Measurements from ENCODE around the gene TYW5. TPM values are rescaled to one million over a fixed set of nuclear protein-coding genes. Genes with fewer than 3 reads are reported as not detected.

TYW5 gene, protein sequence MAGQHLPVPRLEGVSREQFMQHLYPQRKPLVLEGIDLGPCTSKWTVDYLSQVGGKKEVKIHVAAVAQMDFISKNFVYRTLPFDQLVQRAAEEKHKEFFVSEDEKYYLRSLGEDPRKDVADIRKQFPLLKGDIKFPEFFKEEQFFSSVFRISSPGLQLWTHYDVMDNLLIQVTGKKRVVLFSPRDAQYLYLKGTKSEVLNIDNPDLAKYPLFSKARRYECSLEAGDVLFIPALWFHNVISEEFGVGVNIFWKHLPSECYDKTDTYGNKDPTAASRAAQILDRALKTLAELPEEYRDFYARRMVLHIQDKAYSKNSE
- polyA plus RNA-seq (ENCODE audit: insufficient read depth in 1 of 5, insufficient read length in 5 of 5, low replicate concordance in 1 of 5) = 10 to 100 TPM; 11.6 to 22.0 (median 16.5) TPM
- long read RNA-seq, donor 1, full-length matches to known transcripts = 4 of 4 reads
- long read RNA-seq, donor 1, partial matches to known transcripts = 0 of 4 reads
- long read RNA-seq, donor 1, other reads (novel, unspliced or antisense) = 0 of 4 reads
- long read RNA-seq, donor 2, full-length matches to known transcripts = 1 of 32 reads
- long read RNA-seq, donor 2, partial matches to known transcripts = 15 of 32 reads
- long read RNA-seq, donor 2, other reads (novel, unspliced or antisense) = 16 of 32 reads
- long read RNA-seq, donor 3 = 0 reads
- long read RNA-seq, donor 4, partial matches to known transcripts = 16 of 32 reads
- long read RNA-seq, donor 4, other reads (novel, unspliced or antisense) = 16 of 32 reads
- long read RNA-seq, donor 5, full-length matches to known transcripts = 2 of 86 reads
- long read RNA-seq, donor 5, partial matches to known transcripts = 50 of 86 reads
- long read RNA-seq, donor 5, other reads (novel, unspliced or antisense) = 34 of 86 reads
- long read RNA-seq, donor 6, full-length matches to known transcripts = 4 of 4 reads
- long read RNA-seq, donor 6, partial matches to known transcripts = 0 of 4 reads
- long read RNA-seq, donor 6, other reads (novel, unspliced or antisense) = 0 of 4 reads
- long read RNA-seq, donor 7, full-length matches to known transcripts = 2 of 46 reads
- long read RNA-seq, donor 7, partial matches to known transcripts = 0 of 46 reads
- long read RNA-seq, donor 7, other reads (novel, unspliced or antisense) = 44 of 46 reads
- long read RNA-seq, donor 8, partial matches to known transcripts = 5 of 16 reads
- long read RNA-seq, donor 8, other reads (novel, unspliced or antisense) = 11 of 16 reads

DNA sequence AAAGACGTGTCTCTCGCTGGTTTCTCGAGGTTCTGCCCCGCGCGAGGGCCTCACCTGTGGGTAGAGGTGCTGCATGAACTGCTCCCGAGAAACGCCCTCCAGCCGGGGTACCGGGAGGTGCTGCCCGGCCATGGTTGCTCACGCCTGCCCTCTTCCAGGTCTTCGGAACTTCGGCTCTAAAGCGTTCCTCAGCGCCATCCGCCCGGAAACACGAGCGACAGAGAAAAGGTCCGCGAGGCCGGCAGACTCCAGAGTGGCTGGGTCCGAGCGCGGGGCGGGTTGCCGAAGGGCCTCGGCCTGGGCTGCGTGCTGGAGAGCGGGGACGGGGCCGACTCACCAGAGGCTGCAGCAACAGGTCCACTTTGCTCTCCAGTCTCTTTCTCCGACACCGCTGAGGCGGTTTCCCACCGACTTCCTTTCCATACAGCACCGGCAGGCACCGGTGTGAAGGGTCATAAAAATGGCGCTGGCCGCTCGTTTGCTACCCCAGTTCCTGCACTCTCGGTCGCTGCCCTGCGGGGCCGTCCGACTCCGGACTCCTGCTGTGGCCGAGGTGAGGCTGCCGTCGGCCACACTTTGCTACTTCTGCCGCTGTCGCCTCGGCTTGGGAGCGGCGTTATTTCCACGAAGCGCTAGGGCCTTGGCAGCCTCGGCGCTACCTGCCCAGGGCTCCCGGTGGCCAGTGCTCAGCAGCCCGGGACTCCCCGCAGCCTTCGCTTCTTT lies at the start of gene TYW5, which contains the start of gene MAIP1:
TYW5 (minus strand) TSS at position 153 of the 723 bp plus-strand sequence; CDS start at position 132, 21 bp downstream.
MAIP1 (plus strand) TSS at position 244 of the 723 bp plus-strand sequence; CDS start at position 461, 217 bp downstream.
- DNase-seq = peak; percentile 83 to 84

DNA sequence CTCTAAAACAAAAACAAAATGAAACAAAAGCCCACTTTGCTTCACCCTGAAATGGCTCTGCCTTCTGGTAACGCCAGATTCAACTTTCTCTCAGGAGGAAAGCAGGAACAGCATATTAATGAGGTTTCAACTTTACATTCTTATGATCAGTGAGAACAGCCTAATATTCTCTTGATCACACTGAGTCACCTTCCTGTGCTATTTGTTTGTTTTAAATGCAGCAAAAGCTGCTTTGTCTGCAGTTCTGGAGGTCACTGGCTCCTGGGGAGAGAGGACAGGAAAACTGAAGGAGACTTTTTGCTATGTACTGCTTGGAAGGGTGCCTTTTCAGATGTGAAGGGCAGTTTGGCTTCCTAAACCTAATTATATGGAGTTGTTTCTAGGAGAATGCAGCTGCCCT lies 48.2 kb upstream of the TYW5 start:
- DNase-seq = no peak

DNA sequence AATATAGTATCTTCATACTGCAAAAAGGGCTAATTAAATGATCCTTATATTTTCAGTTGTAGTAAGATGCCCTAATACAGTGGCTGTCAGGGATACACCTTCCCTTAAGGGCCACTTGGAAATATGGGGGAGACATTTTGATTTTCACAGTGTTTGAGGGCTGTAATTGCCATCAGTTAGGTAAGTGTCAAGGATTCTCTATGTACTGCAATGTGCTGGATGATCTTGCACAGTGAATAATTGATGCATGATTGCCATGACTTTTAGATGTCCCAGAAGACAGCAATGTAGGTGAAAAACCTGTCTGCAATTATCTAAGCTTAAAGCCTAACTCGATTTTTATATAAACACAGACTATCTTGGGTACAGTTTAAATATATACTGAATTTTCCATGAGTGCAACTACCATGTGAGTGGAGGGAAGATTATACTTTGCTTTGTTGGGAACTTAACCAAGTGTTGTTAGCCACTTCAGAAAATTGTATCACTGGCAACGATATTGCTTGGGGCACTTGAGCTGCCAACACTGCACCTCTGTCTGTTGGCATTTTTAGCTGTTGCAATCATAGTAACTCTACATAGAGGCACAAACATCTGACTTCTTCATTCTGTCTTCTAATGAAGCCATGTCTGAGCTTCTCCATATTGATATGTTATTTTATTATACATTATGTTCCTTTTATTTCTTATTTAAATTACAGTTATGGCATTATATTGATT lies 45.3 kb upstream of the TYW5 start:
- no peak for DNase-seq

DNA sequence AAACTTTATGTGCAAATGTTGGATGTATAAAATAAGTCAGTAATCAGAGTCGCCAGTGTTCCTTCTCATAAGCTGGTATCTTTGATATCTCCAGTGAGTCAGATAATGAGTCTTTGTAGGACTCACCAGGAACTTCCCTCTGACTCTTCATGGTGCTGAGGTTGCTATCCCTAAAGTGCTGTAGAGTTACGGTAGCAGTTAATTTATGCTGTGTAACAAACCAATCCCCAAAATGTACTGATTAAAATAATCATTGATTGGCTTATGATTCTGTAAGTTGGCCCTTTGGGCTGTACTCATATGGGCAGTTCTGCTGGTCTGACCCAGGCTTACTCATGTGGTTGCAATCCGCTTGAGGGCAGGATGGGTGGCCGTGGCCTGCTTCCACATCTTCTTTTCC lies 43.9 kb upstream of the TYW5 start:
- DNase-seq = no peak

DNA sequence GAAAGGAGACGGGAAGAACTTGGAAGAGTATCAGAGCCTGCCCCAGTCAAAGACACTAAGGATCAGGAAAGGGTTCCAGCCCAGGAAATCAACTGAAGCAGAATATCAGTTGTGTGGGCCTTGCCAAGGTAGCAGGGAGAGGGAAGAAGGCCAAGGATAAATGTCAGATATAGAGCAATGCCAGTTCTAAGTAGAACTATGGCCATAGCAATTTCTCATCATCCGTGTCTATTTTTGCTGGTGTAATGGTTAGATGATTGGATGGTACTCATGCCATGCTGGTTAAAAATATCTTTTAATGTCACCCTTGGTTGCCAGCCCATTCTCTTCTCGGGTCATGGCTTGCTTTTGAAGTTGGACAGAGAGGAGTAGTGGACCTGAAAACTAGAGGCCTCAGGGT lies 42.0 kb upstream of the TYW5 start:
- DNase-seq = no peak

DNA sequence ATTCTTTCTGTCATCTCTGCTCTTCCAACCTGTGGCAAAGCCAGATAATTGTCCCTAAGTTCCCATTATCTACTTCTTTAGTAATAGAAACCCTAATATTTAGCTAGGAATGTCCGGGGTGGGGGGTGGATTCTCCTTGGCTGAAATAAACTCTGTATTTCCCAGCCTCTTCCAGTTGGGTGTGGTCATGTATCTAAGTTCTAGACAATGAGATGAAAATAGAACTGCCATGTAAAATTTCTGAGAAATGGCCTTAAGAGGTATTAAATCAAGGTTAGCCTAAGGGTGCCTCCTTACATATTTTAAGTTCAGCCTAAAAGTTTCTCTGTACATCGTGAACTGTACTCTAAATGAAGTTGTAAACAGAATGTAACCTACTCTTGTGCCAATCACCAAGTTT lies 39.6 kb upstream of the TYW5 start:
- DNase-seq = no peak

DNA sequence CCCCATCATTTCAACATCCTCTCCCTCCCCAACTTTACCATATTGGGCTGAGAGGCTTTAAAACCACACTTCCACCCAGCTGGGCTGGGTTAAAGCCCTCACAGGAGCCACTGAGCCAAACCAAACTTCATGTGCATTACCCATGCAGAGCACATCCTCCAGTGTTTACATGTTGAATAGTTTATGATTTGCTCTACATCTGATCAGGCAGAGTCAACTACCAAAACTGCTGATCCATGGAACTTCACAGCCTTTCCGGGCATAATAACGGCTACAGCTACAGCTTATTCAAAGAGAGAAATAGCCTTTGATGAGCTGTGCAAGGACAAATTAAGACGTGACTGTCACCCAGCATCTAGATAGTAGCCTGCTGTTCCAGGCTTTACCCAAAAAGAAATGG lies 39.1 kb upstream of the TYW5 start:
- DNase-seq = peak; percentile 39 to 60

DNA sequence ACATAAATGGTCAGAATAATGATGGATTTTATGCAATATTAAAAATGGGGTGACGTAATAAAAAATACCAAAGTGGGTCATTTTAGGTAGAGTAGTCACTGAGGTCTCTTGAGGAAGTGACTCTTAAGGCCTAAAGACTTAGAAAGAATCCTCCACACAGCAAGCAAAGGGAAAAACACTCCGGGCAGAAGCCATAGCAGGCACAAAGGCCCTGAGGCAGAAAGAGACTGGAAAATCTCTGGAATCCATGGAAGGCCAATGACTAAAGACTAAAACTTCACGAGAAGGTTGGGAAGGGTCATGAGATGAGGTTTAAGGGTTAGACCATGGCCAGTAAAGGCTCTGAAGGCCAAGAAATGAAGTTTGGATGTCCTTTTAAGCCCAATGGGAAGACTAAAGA lies 37.0 kb upstream of the TYW5 start:
- DNase-seq = no peak

DNA sequence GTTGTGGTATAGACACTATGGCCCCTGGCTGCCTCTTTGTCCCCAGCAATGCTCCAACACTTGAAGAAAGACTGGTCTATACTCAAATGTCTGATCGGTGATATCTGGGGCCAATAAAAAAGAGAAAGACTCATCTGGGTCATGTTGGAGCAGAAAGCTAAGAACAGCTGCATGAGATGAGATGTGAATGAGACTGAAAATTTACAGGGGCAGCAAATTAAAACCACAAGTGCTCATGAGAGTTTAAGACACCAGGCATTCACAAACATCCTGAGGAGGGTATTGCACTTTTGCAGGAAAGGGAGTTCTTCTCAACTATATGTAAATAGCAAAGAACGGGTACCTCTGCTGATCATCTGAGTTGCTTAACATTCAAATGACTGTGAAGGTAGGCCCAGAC lies 36.4 kb upstream of the TYW5 start:
- no peak for DNase-seq

DNA sequence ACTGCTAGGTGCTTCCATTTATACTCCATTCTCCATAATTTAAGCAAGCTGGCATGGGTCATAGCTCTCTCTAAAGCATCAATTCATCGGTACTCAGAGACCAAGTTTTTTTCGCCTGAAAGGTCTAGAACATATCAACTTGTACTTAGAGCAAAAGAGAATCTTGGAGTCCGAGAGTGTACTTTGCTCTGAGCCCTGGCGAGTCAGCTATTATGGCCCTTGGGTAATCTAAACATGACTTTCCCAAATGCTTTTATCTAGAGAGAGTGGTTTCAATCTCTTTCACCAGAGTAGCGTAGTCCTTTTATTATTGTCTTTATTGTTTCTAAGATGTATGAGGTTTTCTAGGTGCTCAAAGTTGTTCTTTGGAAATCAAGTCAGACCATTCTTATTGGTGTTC lies 34.5 kb upstream of the TYW5 start:
- DNase-seq = no peak

DNA sequence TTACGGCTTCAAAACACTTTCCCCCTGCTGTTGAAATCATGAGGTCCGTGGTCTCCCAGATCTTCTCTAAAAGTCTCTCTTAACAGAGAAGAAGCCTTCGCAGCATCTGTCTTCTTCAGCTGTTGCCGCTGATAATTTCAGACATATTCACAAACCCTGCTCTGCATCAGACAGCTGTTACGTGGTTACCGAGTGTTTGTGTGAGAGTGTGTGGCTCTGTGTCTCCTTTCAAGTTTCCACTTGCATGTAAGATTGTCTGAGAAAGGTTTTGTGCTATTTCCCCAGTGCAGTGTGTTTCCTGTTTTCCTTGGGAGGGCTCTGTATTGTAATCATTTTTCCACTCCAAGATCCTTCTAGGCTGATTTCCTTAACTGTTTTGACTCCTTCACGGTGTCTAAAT lies 32.9 kb upstream of the TYW5 start:
- no peak for DNase-seq

DNA sequence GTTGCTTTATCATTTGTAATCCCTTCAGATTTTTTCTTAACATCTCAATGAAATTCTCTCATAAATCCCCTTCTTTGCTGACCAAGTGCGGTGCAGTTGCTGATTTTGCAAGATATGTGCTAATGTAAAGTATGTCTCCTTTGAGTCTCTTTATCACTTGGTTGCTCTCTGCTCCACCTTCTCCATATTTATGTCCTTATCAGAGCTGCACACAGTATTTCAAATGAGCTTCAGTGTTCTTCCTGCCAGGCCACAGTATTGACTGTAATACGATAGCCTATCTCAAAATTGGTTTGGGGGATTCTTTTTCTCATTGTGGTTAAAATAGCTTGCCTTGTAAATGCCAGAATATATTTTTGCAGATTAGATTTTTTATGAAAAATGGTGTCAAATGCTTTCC lies 32.3 kb upstream of the TYW5 start:
- no peak for DNase-seq

DNA sequence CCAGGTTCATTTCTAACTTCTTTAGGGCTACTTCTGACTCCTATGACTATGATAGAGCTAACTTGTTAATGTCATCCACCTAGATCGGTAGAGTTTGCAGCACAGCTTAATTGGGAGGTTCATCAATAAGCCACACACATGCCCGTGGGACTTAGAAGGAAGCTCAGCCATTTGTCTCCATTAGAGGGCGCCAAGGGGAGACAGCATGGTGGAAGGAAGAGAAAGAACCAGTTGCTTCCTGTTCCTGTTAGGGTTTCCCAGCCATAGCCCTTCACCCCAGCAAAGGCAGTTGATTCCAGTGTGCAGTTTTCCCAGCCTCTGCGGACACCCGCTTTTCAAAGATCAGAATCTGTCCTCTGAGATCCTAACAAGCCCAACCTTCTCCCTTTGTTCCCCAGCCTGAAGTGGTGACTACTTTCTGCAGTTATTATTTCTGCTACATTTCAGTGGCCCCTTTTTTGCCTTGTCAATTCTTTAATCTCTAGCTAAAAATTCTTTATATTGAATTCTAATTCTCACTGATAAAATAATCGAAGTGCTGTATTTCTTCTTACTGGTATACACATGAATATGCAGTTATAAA lies 30.4 kb upstream of the TYW5 start:
- DNase-seq = no peak

DNA sequence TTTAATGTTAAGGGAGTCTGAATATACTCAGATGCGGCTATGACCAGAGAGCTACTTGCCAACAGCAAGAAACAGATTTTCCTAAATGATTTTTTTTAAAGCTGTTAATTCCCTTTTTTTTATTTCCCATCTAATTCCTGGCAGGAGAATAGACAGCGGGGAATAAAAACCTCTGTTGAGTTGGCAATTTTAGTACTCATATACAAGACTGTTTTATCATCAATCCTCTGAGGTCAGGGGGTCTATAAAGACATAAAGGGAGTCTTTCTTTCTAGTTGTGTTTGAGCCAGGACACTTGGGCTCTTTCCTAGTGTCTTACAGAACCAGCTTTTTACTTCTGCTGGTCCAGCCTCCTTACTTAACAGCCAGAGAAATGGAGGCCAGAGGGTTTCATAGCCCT lies 29.5 kb upstream of the TYW5 start:
- DNase-seq = peak; percentile 62 to 70

DNA sequence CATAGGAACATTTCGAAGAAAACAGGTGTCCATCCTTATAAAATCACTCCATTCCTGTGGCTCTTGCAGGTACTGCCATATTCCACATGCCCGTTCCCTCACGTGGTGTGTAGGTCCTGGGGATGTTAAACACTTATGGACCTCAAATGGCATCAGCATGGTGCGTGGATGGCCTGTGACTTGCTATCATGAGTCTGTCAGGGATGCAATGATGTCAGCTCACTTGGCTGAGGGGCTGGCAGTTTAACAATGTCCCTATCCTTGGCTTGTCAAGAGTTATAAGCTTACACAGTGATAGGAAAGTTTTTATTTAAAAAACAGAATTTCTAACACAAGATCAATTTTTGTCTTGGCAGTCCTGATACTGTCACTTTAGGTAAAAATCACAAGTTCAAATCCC lies 28.9 kb upstream of the TYW5 start:
- DNase-seq = no peak

DNA sequence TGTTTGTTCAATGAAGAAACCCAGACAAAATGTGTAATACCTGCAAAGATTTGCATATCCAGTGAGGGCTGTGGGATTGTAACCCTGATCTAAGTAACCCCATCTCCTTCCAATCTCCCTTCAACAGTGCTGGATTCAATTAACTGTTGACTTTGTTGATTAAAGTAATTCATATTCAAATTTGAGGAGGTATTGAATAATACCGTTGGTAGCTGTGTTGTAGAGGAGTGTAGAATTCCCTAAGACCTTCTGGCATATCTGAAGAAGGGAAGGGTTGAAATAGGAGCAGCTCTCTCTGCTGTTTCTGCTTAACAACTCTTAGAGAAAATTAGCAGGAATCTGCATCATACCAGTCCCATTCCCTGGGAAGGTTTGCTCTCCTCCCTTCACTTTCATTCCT lies 28.2 kb upstream of the TYW5 start:
- DNase-seq = no peak

DNA sequence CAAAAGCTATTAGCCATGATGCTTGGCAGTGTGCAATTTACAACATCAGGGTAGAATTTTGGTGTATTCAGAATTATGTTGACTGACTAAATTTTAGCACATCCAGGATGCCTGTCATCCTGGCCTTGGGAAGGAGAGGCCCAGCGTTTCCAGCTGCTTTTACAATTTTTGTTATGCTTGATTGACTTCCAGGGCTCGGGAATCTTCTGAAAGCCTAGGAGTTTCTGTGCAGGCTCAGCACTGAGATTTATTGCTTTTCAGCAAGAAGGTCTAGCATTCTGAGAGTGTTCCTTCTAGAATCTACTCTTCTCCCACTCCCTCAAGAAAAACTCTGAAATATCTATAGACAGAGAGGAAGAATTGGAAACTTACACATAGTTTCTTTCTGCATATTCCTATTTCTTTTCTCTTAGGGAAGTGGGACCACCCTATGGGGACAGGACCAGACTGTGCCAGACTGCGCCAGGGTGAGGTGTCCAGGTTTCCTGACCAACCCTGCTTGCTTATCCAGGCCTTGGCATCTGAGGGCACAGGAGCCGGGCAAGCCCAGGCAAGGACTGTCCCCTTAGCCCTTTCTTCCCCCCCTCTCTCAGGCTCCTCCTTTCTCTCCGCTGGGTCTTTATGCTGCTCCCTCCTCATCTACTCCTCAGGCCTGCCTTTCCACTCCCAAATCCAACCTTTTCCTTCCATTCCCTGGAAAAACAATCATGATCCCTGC lies 27.0 kb upstream of the TYW5 start:
- no peak for DNase-seq

DNA sequence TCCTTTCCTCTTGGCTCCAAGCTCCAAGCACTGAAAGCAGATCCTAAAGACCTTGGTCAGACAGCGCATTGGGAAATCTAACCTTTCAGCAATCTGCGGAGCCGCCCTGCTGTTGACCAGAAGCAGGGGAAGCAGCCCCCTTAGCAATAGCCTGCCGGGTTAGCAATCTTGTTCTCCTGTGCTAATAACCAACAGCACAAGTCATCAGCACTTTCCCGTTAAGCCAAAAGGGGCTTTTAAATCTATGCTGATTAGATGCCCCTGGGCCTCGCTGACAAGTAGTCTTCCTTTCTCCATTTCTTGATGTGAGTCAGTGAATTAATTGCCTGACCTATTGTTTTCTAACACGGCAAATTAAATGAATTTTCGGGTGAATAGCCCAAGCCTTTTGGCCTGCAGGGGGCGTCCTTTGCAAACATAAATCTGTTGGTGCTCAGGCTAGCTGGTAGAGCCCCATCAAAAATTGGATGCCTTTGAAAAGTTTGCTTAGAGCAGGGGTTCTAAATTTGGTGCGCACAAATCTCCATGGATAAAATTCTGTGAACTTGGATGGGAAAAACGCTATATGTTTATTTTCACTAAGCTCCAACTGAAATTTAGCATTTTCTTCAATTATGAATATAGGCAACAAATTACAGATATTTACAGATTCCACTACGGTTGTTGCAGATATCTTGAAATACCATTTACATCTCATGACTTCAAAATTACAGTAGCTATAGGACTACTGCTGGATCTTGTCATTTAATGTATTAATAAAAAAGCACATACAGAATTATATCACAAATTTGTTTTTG lies 24.7 kb upstream of the TYW5 start:
- DNase-seq = peak; percentile 74 to 80

DNA sequence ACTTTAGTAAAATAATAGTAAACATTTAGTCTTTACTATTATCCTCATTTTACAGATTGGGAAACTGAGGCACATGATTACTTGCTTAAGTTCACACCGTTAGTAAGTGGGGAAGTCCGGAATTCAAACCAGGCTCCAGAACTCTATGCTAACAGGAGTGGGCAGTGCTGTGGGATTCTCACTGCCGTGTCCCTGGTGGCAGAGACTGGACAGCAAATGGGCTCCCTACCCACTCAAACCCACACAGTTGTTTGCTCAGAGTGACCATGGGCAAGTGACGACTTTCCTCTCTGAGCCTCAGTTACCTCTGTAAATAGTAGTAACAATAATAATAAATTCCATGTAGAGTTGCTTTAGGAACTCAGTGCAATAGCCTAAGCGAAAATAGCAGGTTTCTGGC lies 24.1 kb upstream of the TYW5 start:
- no peak for DNase-seq

Measured in right lung (tissue), 10 donors.